CD4-positive, alpha-beta T cell treated with Interferon gamma for 1 hour (primary cell): ENCODE measurements around the gene GALNT2.

Source experiments
- DNase-seq: peaks from one replicate; pipeline ENCODE4 v3.0.0-alpha.2; 2020

Gene GALNT2

GRCh38 chr1:230248016-230248888, 181.2 kb downstream of the GALNT2 start:
- DNase-seq, result no peak

GRCh38 chr1:230248889-230249270, 181.8 kb downstream of the GALNT2 start:
- DNase-seq, result no peak

- no peak for DNase-seq
Observed at GRCh38 chr1:230249695-230250480, 182.8 kb downstream of the GALNT2 start.

DNA sequence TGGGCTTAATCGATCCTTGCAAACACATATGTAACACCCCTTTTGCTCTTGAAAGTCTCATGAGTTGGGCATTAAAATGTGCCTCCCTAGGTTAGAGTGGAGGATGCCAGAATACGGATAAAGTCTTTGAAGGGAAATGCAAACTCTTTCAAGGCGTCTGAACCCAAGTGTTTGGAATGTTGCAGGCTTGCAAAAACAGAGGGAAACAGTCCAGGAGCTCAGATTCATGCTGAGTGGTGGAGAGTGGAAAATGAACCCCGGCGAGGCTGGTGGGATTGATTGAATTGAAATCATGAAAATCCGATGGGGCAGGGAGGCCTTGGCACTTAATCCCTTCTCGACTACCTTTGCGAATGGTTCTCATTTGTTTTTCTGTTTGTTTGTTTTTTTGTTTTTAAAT, 183.6 kb downstream of the GALNT2 start:
- DNase-seq, result no peak

DNA sequence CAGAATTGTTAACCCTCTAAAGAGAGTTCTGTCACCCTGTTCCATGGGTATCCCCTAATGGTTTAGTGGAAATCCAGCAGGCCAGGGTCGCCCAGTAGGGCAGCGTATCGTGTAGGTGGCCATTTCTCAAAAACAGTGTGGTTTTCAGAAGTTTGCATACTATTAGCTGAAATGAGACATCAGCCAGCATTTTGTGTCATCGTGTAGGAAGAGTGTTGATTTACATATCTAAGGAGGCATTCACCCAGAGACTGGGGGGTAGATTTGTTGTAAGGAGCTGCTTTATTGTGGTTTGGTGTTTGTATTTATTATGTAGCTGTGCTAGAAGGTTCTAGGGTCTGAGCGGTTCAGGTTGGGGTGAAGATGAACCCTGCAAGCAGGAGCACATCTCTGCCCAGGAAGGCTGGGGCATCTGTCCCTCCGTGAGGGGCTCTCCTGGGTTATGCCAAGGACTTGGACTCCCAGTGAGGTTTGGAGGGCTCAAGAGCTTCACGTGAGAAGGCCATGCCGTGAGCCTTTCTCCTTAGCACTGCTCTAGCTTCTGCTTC, 184.7 kb downstream of the GALNT2 start:
- no peak for DNase-seq

GRCh38 chr1:230253150-230253549, 186.1 kb downstream of the GALNT2 start:
- no peak for DNase-seq

DNA sequence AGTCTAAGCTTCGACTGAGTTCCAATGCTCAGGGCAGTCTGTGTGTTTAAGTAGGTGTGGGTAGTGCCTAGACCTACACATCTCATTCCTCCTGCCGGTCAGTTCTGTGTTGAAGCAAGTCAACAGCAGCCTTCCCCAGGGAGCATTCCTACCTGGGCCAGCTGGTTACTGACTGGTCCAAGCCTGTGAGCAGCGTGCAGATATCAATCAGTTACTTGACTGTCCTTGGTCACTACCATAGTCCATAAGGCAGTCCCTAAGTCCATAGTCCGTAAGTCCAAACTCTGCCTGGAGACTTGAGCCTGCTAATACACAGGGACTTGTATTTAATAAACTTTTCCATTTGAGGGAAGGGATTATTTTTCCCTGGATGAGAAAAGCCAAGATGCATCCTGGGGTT, 187.2 kb downstream of the GALNT2 start:
- DNase-seq, result no peak

DNA sequence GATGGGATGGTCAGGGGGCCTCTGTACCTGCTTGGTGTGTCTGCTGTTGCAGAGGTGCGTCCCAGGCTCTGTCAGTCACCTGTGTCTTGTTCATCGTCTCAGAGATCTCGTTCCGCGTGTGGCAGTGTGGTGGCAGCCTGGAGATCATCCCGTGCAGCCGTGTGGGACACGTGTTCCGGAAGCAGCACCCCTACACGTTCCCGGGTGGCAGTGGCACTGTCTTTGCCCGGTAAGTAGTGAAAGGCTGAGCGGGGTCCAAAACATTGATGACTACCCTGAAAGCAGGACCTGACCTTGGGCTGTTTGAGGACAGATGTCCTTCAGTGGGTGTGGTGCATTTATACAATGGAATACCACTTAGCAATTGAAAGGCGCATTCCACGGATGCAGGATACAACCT, 188.1 kb downstream of the GALNT2 start:
- no peak for DNase-seq

GRCh38 chr1:230255991-230256390, 189.0 kb downstream of the GALNT2 start:
- DNase-seq, result no peak

DNA sequence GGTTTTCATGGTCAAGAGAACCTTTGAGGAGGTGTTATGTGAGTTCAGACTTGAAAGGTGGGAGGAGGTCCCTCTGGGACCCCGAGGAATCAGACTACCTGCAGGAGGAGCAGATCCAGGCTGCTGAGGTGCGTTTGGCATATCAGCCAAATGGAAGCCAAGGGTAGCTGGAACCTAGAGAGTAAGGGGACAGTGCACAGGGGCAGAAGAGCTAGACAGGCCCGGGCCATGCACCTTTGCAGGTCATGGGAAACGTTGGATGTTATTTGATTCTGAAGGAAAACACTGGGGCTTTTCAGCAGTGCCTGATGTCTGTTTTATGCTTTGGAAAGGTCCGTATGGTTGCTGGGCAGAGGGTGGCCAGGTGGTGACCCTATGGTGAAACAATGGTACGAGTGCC, 189.9 kb downstream of the GALNT2 start:
- no peak for DNase-seq

DNA sequence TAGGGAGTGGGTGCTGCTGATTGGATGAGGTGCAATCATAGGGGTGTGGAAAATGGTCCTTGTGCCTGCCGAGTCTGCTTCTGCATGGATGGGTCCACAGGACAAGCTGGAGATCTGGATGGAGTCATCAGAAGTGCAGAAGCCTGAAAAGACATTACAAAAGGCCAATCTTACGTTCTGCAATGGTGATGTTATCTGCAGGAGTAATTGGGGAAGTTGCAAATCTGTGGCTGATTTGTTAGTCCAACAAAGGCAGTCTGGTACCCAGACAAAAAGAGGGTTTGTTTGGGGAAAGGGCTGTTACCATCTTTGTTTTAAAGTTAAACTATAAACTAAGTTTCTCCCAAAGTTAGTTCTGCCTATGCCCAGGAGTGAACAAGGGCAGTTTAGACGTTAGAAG, 192.6 kb downstream of the GALNT2 start:
- DNase-seq, result no peak

- no peak for DNase-seq
Observed at GRCh38 chr1:230260831-230261230, 193.8 kb downstream of the GALNT2 start.

DNA sequence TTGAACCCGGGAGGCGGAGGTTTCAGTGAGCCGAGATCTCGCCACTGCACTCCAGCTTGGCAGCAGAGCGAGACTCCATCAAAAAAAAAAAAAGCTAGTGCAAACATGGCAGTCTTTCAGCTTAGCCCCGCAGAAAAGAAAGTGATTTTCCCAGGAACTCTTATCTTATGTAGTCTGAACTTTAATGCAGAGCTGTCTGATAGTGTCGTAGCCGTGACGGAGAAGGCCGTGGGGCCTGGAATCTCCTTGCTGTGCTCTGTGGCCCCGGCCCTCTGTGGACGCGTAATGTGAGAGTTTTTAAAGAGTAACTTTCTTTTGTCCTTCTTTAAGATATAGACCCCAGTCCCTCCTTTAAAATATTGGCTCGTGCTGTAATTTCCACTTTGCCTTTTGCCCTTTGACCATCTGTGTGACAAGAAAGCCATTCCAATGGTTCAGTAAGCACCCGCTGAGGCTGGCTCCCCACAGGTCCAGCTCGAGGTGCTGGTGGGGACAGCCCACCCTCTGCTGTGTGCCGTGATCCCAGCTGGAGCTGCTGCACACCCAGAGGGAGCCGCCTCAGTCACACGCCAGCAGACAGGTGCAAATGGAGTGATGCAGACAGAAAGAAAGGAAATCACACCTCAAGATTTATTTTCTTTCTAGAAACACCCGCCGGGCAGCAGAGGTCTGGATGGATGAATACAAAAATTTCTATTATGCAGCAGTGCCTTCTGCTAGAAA, 195.1 kb downstream of the GALNT2 start:
- DNase-seq, result no peak

DNA sequence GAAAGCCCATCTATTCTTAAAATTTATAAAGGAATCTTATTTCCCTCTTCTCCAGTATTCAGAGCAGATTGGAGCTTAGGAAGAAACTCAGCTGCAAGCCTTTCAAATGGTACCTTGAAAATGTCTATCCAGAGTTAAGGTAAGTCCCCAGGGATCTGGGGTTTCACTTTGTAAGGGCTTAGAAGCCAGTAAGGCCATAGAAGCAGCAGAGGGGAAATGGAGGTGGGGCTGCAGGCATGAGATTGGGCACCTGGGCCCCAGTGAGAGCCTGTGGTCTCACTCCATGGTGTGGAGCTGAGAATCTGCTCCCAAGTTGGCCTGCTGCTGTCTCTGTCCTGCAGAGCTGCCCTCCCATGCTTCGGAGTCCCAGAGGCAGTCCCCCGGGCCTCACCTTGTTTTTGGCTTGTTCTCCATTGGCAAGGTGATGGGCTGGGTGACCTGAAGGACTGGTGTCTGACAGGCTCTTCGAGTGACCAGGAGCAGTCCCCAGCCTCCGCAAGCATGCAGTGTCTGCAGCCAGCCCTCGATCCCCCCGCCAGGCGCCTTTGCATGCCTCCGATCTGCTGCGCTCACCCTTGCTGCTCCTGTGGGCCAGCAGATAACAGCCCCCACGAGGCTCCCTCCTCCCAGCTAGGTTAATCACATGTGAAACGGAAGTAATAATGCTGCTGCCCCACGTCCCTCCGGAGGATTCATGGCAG, 196.0 kb downstream of the GALNT2 start:
- DNase-seq, result no peak

GRCh38 chr1:230263568-230264195, 196.6 kb downstream of the GALNT2 start:
- no peak for DNase-seq

DNA sequence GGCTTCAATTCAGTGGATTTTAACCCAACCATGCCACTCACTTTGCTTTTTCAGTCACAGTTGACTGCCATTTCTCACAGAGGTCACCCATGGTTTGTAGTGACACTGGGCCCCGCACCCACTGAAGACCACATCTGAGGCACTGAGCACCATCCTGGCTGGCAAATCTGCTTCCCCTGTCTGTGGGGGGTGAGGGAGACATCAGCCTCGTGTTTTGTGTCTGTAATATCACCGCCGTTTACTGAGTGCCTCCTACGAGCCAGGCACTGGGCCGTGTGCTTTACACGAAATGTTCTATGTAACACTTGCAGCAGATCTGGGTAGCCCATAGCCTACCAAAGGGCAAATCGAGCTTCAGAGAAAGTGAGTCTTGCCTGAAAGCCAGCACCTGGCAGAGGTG, 197.3 kb downstream of the GALNT2 start:
- DNase-seq, result no peak

- DNase-seq, result no peak
Observed at GRCh38 chr1:230265200-230266115, 198.4 kb downstream of the GALNT2 start.

- no peak for DNase-seq
Observed at GRCh38 chr1:230266456-230266855, 199.4 kb downstream of the GALNT2 start.

DNA sequence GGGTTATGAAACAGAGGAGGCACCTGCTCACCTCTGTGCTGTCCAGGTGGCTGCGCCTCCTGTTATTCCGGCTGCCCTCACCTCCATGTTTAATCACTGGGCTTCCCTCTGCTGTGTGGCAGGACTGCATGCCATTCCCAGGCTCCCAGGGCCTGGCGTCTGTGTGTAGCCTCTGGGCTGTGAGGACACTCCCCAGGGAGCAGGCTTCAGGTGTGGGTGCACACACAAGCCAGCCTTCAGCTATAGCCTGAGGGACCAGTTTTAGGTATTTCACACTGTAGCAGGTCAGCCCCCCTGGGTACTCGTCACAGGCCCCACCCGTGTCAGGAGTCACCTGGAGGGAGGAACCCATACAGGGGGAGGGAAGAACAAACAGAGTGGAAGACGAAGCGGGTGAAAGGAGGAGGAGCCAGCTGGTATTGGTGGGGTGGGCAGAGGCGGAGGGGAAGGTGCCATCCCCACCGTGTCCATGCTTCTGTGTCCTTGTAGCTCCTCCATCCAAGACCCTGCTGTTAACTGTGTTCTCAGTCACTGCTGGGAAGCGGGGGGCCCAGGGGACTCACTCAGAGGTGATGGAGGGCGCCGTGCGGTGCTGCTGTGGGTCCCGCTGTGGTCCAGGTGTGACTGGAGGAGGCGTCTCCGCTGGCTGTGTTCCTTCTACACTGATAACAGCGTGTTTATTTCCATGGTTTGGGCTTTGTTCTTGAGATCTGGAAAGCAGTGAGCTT, 200.5 kb downstream of the GALNT2 start:
- no peak for DNase-seq
